Kidney capillary endothelial cell (primary cell): ENCODE data around the gene TBX18.
A peak's percentile ranks its signal among the peaks of the same experiment; 100 is the strongest.

Experiments used
- DNase-seq: peaks from one replicate; pipeline ENCODE4 v3.0.0-alpha.2; 2018; ENCODE audit warnings: low spot score

Gene TBX18

GRCh38 chr6:84764332-84765049 lies at the start of gene TBX18:
Gene TBX18, minus strand, starts transcription at chr6:84764598. Its CDS starts 417 bp downstream, at chr6:84764181.
- peak; percentile 59 for DNase-seq

- no peak for DNase-seq
These were observed 47.0 kb upstream of the TBX18 start for GRCh38 chr6:84811351-84811750.

- DNase-seq = no peak
These were observed 45.1 kb upstream of the TBX18 start for GRCh38 chr6:84809455-84809854.

- DNase-seq = no peak
These were observed 44.2 kb upstream of the TBX18 start for GRCh38 chr6:84808491-84809061.

GRCh38 chr6:84805145-84805544 lies 40.7 kb upstream of the TBX18 start:
- DNase-seq = no peak

- DNase-seq = no peak
These were observed 40.3 kb upstream of the TBX18 start for GRCh38 chr6:84804720-84805119.

GRCh38 chr6:84801250-84801649 lies 36.9 kb upstream of the TBX18 start:
- no peak for DNase-seq

- no peak for DNase-seq
These were observed 33.9 kb upstream of the TBX18 start for GRCh38 chr6:84798257-84798656.

GRCh38 chr6:84796343-84796742 lies 31.9 kb upstream of the TBX18 start:
- DNase-seq = no peak

GRCh38 chr6:84791927-84792326 lies 27.5 kb upstream of the TBX18 start:
- DNase-seq = no peak

- peak; percentile 44 for DNase-seq
These were observed 26.8 kb upstream of the TBX18 start for GRCh38 chr6:84791233-84791632.

GRCh38 chr6:84789170-84789569 lies 24.8 kb upstream of the TBX18 start:
- DNase-seq = no peak

GRCh38 chr6:84788689-84789088 lies 24.3 kb upstream of the TBX18 start:
- DNase-seq = no peak

GRCh38 chr6:84785671-84786070 lies 21.3 kb upstream of the TBX18 start:
- no peak for DNase-seq

- DNase-seq = no peak
These were observed 15.5 kb upstream of the TBX18 start for GRCh38 chr6:84779917-84780316.

- DNase-seq = no peak
These were observed 15.0 kb upstream of the TBX18 start for GRCh38 chr6:84779380-84779779.

- DNase-seq = no peak
These were observed 13.5 kb upstream of the TBX18 start for GRCh38 chr6:84777888-84778287.

- no peak for DNase-seq
These were observed 12.0 kb upstream of the TBX18 start for GRCh38 chr6:84776392-84776791.

GRCh38 chr6:84775751-84776150 lies 11.4 kb upstream of the TBX18 start:
- no peak for DNase-seq

GRCh38 chr6:84774985-84775284 lies 10.5 kb upstream of the TBX18 start:
- DNase-seq = no peak

- DNase-seq = no peak
These were observed 10.0 kb upstream of the TBX18 start for GRCh38 chr6:84774157-84774984.

- DNase-seq = no peak
These were observed 9.2 kb upstream of the TBX18 start for GRCh38 chr6:84773431-84774156.

- no peak for DNase-seq
These were observed 8.7 kb upstream of the TBX18 start for GRCh38 chr6:84773133-84773430.
